Epidermal melanocyte (primary cell): ENCODE data around the gene C20orf96.
A peak's percentile ranks its signal among the peaks of the same experiment; 100 is the strongest.
"Not testable (repeated sequence)": the region's sequence is repeated elsewhere in the genome, so short reads cannot be mapped to it uniquely, and the experiment has no call there.

Experiments used
- DNase-seq: peaks from one replicate; pipeline ENCODE4 v3.0.0; 2011; ENCODE audit warnings: low spot score; ENCODE audit not compliant: insufficient read length

C20orf96 gene, protein sequence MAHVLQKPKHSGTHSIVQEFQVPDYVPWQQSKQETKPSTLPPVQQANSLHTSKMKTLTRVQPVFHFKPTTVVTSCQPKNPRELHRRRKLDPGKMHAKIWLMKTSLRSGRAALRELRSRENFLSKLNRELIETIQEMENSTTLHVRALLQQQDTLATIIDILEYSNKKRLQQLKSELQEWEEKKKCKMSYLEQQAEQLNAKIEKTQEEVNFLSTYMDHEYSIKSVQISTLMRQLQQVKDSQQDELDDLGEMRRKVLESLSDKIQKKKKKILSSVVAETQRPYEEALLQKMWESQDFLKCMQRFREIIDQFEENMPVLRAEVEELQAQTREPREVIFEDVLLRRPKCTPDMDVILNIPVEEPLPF

DNA sequence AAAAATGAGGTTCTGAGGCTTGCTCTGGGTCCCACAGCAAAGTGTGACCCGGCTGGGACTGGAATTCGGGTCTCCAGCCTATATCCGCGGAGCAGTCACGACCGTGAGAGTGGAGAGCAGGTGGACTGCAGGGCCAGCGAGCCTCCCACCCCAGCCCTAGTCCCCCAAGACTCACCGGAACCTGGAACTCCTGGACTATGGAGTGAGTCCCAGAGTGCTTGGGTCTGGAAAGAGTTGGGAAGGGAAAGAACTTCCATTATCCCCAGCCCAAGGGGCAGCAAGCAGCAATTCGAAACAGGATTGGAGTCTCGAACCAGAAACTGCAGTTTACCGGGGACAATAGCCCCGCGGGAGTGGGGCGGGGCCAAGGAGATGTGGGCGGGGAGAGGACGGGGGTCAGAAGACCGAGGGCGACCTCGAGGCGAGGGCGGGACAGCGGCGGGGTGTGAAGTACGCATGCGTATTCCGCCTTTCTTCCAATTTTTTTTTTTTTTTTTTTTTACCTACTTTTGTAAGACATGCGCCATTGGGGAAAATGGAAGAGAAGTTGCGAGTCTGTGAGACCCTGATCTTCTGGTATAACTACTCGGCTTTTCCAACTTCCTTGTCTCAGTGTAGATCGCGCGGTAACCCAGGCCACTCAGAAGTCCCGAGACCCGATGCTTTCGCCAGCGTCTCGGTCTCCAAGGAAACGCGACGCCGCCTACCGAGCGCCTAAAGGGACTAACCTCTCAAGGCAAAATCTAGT, at the start of gene C20orf96:
Gene C20orf96, minus strand, starts transcription at position 667 of the 748 bp plus-strand sequence. Its CDS starts 140 bp downstream, at position 527.
- DNase-seq, result peak; percentile 98

DNA sequence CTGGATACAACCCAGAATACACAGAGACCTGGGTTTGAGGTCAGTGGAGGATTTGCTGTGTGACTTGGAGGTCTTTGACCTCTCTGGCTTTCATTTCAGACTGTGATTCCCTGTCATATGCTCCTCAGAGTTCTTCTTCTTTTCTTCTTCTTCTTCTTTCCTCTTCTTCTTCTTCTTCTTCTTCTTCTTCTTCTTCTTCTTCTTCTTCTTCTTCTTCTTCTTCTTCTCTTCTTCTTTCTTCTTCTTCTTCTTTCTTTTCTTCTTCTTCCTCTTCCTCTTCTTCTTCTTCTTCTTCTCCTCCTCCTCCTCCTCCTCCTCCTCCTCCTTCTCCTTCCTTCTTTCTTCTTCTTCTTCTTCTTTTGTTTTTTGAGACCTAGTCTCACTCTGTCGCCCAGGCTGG, 45.5 kb upstream of the C20orf96 start:
- not testable (repeated sequence) for DNase-seq

DNA sequence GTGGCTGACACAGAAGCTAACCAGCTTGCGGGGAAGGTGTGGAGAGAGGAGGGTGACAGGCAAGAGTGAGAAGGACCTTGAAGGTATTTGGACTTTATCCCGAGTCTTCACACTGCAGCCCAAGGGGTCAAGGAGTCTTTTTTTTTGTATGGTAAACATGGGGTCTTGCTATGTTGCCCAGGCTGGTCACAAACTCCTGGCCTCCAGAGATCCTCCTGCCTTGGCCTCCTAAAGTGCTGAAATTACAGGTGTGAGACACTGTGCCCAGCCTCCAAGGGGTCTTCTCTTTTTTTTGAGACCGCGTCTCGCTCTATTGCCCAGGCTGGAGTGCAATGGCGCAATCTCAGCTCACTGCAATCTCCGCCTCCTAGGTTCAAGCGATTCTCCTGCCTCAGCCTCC, 44.0 kb upstream of the C20orf96 start:
- DNase-seq, result no peak

DNA sequence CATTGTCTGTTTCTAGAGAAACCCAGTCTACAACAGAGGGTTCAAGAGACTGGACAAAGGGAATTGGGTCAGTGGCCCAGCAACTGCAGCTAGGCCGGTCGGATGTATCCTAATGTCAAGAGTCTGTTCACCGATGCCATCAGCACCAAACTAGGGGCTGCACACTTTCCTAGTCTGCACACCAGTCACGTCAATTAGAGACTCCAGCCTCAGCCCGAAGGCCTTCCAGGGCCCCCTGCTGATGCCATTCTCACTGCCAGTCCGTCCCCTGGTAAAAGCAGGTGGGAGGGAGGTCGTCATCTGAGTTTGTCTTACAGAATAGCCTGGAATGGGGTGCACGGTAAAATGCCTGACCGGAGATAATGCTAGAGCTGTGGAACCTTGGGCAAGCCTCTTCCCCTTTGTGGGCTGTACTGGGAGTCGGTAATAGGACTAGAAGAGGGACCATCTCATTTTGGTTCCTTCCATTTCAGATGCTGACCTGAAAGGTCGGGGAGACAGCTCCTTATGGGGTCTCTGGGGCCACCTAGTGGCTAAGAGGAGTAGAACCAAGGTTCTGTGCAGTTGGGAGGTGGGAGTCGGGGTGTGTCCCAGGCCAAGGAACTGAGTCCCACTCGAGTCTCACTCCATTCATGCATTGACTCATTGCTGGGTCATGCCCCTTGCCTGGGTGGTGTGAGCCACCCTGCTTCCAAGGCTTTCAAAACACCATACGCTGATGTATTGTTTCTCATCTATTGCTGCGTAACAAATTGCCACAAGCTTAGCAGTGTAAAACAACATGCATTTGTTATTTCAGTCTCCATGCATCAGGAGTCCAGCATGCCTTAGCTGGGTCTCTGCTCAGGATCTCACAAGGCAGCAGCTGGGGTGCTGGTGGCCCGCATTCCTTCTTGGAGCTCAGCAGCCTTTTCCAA, 39.9 kb upstream of the C20orf96 start:
- DNase-seq, result peak; percentile 77

DNA sequence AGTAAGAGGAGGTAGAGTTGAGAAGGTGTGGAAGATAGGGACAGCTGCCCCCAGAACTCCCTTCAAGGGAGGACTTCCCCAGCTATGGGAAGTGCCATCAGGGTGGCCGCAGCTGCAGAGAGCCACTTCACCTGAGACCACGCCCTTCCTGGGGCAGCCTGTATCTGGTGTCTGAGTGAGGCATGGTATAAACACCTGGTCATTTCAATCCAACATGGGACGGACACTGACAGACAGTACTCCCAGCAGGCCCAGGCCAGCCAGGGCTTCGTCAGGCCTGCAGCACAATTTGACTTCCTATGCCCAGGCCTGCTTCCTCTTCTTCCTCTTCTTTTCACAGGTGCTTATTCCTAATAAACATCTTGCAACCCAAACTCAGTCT, 39.3 kb upstream of the C20orf96 start:
- no peak for DNase-seq

DNA sequence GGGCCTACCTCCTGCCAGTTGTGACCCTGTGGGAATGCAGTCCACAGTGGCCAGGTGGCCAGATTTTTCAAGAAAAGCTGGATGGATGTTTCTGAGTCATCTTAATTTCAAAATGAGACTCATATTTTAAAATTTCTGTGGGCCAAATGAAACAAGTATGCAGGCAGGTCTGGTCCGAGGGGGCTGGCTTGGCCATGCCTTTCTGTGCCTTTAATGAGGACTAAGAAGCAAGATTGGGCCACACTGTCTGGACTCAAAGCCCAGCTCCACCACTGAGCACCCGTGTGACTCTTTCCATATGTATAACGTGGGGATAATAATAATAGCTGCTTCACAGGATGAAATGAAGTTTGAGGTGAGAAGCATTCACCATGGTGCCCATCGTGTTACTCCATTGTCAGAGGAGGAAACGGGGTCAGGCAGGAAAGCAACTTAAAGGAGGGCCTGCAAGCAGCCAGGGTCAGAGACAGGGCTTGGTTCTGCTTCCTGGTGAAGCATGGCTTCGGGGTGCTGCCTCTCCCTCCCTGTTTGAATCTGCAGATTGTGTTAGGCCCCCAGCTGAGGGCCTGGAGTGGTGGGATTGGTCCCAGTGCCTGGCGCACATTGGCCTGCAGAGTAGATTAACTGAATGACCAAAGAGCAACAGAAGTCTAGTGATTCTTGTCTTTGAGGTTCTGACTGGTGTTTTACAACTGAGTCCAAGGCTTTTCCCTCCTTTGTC, 38.6 kb upstream of the C20orf96 start:
- no peak for DNase-seq

DNA sequence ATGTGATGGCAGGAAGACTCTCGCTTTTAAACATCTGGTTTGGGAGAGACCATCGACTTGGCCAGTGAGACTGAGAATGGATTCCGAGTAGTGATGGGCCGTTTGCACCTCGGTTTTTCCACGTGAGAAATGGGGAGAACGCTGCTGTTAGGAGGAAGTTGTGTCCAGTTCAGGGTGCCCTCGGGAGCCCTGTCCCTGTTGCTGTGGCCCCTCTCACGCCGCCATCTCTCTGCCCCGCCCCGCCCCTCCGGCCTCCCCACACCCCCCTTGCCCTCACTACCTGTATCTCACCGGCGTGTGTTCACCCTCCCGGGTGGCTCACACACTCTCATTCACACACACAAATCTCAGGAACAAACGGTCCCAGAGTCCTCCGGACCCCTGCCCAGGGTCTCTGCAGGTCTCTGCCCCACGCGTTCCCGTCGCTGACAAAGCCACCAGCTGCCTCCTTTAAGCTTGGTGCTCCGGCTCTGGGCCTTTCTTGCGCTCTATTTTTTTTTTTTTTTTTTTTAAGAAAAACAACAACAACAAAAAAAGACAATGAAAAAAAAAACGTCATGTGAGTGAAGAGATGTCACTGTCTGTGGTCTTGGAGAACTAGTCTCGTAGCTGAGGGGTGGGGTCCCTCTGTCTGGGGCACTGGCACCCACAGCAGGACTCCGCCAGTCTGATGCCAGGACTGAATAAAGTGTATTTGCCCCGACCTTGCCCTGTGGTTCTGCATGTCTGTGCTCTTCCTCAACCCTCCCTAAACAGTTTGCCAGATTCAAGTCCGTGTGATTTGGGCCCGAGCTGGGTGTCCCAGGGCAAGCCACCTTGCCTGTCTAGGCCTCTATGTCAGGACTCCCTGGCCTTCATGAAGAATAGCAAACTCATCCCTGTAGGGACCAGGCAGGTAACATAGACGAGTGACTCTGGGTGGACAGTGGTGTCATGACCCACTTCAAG, 37.8 kb upstream of the C20orf96 start:
- no peak for DNase-seq

DNA sequence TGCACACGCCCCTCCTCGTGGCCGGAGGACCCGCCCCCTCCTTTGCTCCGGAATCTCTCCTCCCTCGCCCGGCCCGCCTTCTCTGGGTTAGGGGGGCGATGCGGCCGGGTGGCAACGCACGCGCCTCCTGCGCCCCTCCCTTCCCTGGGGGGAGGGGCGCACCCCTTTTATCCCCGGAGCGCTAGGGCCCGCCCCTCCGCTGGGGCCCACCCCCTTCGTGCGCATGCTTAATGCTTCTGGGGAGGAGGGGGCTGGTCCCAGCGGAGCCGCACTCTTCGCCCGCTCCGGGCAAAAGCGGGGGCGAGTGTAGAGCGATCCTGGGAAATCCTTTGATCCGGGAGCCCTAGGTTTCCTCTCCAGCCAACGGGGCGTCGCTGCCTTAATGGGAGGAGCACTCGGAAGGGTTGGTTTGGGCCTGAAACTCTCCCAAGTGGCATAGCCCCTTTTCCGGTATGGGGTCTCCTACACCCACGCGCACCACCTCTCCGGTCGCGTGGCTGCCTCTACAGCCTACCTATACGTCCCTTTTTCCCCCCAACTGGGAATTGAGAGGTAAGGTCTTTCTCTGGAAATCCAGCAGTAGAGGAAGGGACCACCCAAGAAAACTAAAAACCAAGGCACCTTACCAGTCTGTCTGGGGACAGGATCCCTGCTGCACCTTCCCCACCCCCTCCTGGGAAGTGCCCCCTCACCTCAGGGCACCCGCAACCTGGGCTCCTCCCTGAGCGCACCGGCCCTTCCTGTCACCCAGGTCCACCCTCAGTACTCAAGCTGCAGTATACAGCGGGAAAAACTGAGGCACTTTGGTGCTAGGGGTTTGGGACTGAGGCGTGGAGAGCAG, 36.9 kb upstream of the C20orf96 start:
- peak; percentile 86 for DNase-seq

DNA sequence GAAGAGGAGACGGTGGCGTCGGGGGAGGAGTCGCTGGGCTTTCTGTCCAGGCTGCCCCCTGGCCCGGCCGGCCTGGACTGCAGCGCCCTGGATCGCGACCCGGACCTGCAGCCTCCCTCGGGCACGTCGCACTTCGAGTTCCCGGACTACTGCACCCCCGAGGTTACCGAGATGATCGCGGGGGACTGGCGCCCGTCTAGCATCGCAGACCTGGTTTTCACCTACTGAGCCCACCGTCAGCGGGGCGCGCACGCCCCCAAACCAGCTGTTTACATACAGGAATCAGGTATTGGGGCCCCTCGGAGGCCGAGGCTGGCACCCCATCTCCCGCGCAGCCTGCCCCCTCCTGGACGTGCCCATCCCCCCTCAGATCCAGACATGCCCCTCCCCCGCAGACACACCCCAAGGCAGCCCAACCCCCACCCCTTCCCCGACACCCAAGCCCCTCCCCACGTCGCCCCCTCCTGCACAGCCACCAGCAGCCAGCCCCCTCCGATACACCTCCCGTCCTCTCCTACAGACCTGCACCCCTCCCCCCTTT, 36.2 kb upstream of the C20orf96 start:
- DNase-seq, result no peak

DNA sequence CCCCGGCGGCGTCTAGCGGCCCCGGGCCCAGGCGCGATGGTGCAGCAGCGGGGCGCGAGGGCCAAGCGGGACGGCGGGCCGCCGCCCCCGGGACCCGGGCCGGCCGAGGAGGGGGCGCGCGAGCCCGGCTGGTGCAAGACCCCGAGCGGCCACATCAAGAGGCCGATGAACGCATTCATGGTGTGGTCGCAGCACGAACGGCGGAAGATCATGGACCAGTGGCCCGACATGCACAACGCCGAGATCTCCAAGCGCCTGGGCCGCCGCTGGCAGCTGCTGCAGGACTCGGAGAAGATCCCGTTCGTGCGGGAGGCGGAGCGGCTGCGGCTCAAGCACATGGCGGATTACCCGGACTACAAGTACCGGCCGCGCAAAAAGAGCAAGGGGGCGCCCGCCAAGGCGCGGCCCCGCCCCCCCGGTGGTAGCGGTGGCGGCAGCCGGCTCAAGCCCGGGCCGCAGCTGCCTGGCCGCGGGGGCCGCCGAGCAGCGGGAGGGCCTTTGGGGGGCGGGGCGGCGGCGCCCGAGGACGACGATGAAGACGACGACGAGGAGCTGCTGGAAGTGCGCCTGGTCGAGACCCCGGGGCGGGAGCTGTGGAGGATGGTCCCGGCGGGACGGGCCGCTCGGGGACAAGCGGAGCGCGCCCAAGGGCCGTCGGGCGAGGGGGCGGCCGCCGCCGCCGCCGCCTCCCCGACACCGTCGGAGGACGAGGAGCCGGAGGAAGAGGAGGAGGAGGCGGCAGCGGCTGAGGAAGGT, 35.5 kb upstream of the C20orf96 start:
- DNase-seq, result no peak

DNA sequence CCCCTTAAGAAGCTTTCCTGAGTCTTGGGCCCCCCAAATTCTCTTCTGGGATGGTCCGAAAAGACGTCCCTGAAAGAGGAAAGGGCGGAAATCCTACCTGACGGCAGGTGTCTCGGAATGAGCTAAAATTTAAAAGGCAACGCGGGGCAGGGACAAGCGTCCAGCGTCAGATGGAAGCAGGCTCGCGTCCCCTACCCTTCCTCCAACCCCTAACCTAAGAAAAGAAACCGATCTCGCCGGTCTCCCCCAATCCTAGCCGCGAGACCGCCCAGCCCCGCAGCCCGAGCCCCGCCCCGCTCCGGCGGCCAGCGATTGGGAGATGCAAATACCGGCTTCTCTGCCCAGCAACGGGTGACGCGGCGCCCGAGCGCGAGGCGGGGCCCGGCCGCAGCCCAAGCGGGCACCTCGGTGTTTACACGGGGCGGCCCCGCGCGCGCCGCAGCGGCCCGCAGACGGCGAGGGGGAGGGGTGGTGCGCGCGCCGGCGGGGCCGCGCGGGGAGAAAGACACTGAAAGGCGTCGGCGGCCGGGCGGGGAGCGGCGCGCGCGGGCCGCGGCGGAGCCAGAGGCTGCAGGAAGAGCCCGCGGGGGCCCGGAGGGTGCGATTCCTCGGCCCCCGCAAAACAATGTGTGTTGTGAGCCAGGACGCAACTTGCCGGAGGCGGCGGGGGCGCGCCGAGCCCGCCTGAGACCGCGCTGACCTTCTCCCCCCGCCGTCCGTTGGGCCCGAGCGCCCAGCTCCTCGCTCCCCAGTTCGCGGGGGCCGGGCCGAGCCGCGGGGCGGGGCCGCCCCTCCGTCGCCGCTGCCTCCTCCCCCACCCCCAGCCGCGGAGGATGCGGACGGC, 34.7 kb upstream of the C20orf96 start, which contains the start of gene SOX12:
Gene SOX12, plus strand, starts transcription at position 508 of the 844 bp plus-strand sequence. CDS start 373 bp downstream, outside the sequence.
- peak; percentile 80 for DNase-seq

DNA sequence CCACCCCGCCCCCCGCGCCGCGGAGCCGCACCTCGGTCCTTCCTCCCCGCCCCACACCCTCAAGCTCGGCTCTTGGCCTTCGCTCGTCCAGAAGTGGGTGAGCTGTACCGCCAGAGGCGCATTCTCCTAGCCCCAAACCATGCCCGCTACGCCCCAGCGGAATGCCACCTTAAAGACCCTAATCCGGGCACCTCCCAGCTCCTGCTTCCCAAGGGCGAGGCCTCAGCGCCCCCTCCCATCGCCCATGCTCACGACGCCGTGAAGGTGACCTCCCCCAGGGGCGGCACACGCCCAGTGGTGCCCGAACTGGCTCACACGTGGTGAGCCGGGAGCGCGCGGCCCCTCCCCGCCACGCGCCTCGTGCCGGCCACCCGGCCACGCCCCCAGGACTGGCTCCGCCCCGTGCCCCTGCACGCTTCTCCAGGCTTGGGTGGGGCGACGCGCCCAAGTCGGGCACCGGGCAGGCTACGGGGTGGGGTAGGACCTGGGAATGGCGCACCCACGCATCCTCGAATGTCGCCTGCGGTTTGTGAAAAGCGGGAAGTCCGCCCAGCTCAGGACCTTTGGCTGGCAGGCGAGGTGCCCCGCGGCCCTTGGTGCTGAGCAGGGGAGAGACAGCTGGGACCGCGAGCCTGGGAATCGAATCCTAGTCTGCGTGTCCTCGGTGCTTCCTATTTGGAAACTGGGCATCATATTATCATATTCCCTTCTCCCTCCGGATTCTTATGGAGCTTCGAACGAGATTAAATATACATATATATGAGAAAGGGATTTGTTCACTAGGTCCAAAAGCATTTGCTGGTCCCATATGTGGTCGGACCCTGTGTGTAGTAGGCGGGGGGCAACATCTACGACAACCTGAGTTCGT, 33.9 kb upstream of the C20orf96 start:
- DNase-seq, result peak; percentile 79

DNA sequence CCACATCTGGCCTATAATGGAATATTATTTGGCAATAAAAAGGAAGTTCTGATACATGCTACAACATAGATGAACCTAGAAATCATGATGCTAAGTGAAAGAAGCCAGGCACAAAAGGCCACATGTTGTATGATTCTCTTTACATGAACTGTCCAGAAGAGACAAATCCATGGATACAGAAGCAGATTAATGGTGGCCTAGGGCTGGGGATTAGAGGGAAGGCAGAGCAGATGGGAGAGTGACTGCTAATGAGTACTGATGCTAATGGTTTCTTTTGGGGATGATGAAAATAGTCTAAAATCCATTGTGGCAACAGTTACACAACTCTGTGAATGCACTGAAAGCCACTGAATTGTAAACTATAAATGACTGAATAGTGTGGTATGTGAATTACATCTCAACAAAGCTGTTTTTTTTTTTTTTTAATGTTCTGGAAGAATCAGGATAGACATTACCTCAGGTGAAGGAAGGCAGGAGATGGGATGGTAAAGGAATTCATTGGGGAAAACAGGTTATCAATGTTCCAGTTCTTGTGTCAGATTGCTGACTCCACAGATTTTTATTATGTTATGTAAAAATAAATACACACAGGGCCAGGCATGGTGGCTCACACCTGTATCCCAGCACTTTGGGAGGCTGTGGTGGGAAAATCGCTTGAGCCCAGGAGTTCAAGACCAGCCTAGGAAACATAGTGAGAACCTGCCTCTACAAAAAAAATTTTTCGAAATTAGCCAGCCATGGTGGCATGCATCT, 25.9 kb upstream of the C20orf96 start:
- no peak for DNase-seq

DNA sequence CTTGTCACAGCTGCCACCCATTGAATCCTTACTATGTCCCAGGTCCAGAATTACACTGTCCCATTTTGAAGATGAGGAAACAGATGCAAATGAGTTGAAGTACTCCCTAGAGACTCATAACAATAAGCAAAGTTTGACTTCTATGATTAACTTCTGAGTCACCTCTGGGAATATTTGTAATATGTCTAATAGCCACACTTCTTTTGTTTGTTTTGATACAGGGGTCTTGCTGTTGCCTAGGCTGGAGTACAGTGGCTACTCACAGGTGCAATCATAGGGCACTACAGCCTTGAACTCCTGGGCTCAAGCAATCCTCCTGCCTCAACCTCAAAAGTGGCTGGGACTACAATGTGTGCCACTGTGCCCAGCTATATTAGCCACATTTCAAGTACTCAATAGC, 23.4 kb upstream of the C20orf96 start:
- DNase-seq, result no peak

DNA sequence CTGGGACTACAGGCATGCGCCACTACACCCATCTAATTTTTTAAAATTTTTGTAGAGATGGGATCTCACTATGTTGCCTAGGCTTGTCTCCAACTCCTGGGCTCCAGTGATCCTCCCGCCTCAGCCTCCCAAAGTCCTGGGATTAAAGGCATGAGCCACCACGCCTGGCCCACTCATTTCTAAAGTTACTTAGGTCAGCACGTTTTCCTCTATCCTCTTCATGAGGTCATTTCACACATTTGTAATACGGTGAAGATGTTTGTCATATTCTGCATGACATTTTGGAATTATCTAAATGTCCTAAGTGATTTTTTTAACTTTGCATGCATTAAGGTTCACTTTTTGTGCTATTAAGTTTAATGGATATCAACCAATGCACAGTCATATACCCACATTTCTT, 22.9 kb upstream of the C20orf96 start:
- DNase-seq, result no peak
